Thyroid gland (tissue), 4 donors: ENCODE data around the gene USP32.

Experiments used
- POLR2A ChIP-seq, 2 donors: fragments of 450-650 bp; IDR thresholded peaks; one replicate each; pipeline ENCODE4 v1.6.1; 2017; ENCODE audit warnings: antibody characterized with exemption in 2 of 2, mild to moderate bottlenecking in 2 of 2, moderate library complexity in 1 of 2
- TF ChIP-seq, protein P1 (sequence below), 6 experiments: fragments of 200-600 bp in 3 of 6; fragments of 450-650 bp in 3 of 6; sonication (generic) in 3 of 6; IDR thresholded peaks; one replicate each; pipeline ENCODE4 v1.5.1; 2016 to 2019; ENCODE audit warnings: antibody characterized with exemption in 6 of 6, mild to moderate bottlenecking in 2 of 6, inconsistent platforms in 1 of 6, moderate library complexity in 1 of 6

- TF ChIP-seq, protein P1, sequence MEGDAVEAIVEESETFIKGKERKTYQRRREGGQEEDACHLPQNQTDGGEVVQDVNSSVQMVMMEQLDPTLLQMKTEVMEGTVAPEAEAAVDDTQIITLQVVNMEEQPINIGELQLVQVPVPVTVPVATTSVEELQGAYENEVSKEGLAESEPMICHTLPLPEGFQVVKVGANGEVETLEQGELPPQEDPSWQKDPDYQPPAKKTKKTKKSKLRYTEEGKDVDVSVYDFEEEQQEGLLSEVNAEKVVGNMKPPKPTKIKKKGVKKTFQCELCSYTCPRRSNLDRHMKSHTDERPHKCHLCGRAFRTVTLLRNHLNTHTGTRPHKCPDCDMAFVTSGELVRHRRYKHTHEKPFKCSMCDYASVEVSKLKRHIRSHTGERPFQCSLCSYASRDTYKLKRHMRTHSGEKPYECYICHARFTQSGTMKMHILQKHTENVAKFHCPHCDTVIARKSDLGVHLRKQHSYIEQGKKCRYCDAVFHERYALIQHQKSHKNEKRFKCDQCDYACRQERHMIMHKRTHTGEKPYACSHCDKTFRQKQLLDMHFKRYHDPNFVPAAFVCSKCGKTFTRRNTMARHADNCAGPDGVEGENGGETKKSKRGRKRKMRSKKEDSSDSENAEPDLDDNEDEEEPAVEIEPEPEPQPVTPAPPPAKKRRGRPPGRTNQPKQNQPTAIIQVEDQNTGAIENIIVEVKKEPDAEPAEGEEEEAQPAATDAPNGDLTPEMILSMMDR (IDR thresholded peaks at IDR 0.05): no peak
- TF ChIP-seq POLR2A (IDR thresholded peaks at IDR 0.05): no peak
Observed at GRCh38 chr17:60383379-60383778, 8.6 kb downstream of the USP32 start.
